PFSK-1 (cell line): Measurements from ENCODE around the gene TMEM207.

Source experiments
- FOXP2 ChIP-seq: optimal IDR thresholded peaks from 2 replicates; pipeline ENCODE3; 2011; ENCODE audit warnings: borderline replicate concordance, control low read depth, inconsistent platforms; ENCODE audit not compliant: insufficient read depth; ENCODE audit errors: extremely low read length, extremely low read depth
- POLR2AphosphoS5 ChIP-seq: IDR thresholded peaks from 2 replicates; pipeline ENCODE4 v1.6.1; 2012; ENCODE audit warnings: low read depth, mild to moderate bottlenecking, control low read depth, low read length, moderate library complexity
- SIN3A ChIP-seq: IDR thresholded peaks from 2 replicates; pipeline ENCODE4 v1.6.1; 2012; ENCODE audit warnings: mild to moderate bottlenecking, low read length, moderate library complexity, borderline replicate concordance; ENCODE audit not compliant: insufficient read depth
- TAF1 ChIP-seq: IDR thresholded peaks from 2 replicates; pipeline ENCODE4 v1.6.1; 2012; ENCODE audit warnings: low read length, control low read depth, borderline replicate concordance; ENCODE audit not compliant: insufficient read depth
- TF ChIP-seq, protein P1 (sequence below), 2 experiments: IDR thresholded peaks; 2 replicates each; pipeline versions ENCODE4 v1.6.1 to v1.8.0; 2011 to 2012; ENCODE audit warnings: low read depth in 2 of 2, low read length in 2 of 2, control low read depth in 1 of 2, inconsistent platforms in 1 of 2, mild to moderate bottlenecking in 1 of 2, moderate library complexity in 1 of 2; ENCODE audit not compliant: insufficient read depth in 1 of 2

The TMEM207 gene

GRCh38 chr3:190396001-190396400, 53.7 kb downstream of the TMEM207 start:
- TF ChIP-seq FOXP2 = no peak
- TF ChIP-seq POLR2AphosphoS5 = no peak
- TF ChIP-seq SIN3A = no peak
- TF ChIP-seq, protein P1, sequence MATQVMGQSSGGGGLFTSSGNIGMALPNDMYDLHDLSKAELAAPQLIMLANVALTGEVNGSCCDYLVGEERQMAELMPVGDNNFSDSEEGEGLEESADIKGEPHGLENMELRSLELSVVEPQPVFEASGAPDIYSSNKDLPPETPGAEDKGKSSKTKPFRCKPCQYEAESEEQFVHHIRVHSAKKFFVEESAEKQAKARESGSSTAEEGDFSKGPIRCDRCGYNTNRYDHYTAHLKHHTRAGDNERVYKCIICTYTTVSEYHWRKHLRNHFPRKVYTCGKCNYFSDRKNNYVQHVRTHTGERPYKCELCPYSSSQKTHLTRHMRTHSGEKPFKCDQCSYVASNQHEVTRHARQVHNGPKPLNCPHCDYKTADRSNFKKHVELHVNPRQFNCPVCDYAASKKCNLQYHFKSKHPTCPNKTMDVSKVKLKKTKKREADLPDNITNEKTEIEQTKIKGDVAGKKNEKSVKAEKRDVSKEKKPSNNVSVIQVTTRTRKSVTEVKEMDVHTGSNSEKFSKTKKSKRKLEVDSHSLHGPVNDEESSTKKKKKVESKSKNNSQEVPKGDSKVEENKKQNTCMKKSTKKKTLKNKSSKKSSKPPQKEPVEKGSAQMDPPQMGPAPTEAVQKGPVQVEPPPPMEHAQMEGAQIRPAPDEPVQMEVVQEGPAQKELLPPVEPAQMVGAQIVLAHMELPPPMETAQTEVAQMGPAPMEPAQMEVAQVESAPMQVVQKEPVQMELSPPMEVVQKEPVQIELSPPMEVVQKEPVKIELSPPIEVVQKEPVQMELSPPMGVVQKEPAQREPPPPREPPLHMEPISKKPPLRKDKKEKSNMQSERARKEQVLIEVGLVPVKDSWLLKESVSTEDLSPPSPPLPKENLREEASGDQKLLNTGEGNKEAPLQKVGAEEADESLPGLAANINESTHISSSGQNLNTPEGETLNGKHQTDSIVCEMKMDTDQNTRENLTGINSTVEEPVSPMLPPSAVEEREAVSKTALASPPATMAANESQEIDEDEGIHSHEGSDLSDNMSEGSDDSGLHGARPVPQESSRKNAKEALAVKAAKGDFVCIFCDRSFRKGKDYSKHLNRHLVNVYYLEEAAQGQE (IDR thresholded peaks at IDR 0.05; ENCODE audit: insufficient read depth in 1 of 2, low read depth in 2 of 2, low read length in 2 of 2) = no peak
- TF ChIP-seq TAF1 = no peak

DNA sequence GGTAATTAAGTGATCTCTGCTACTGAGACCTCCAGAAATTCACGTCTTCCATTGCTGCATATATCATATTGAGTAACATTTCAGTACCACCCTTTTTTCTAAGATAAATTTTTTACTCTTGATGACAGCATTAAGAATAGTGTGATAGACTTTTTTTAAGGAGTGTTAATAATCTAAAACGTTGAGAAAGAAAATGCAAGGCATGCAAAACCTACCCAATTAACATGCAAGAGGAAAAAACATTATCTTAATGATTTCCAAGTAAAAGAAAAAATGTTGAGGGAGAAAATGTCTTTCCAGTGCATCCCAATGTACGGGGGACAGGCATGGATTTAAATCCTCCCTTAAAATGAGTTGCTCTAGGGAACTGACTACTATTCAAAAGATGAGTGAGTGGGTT, 61.0 kb downstream of the TMEM207 start:
- TF ChIP-seq FOXP2 (no peak), TAF1 (no peak), SIN3A (no peak), POLR2AphosphoS5 (no peak)
- TF ChIP-seq, protein P1 (IDR thresholded peaks at IDR 0.05; ENCODE audit: insufficient read depth in 1 of 2, low read depth in 2 of 2, low read length in 2 of 2) = no peak

DNA sequence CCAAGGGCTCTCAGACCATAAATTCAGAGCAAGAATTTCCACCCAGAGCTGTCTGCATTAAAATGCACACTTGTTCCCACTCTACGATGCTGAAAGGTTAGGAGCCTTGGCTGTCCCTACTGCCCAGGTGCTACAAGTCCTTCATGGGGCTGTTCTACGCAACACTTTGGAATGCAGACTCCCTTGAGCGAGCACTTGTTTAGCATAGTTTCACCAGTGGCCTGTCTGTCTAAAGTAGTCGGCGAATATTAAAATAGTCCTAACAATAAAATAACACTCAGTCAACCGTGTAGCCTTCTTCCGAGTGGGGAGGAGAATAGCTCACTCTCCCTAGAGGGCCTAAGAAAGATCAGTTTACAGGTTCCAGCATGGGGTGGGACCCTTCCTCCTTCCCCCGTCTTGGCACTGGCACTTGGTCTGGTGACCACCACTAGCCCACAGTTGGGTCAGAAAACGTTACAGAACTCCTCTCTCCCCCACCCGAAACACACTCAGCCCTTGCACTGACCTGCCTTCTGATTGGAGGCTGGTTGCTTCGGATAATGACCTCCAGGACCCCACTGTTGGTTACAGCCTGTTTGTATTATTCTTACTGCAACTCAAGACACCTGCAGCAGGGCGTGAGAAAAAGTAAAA, 62.0 kb downstream of the TMEM207 start, which contains the start of gene CLDN16:
Gene CLDN16, plus strand, starts transcription at position 586 of the 636 bp plus-strand sequence. CDS start 167 bp downstream, outside the sequence.
- TF ChIP-seq POLR2AphosphoS5 (no peak), FOXP2 (no peak), TAF1 (no peak), SIN3A (no peak)
- TF ChIP-seq, protein P1 (IDR thresholded peaks at IDR 0.05; ENCODE audit: insufficient read depth in 1 of 2, low read depth in 2 of 2, low read length in 2 of 2) = no peak

- no peak for TF ChIP-seq SIN3A
- TF ChIP-seq FOXP2 = no peak
- TF ChIP-seq, protein P1 (IDR thresholded peaks at IDR 0.05; ENCODE audit: insufficient read depth in 1 of 2, low read depth in 2 of 2, low read length in 2 of 2) = no peak
- no peak for TF ChIP-seq TAF1
- no peak for TF ChIP-seq POLR2AphosphoS5
Observed at GRCh38 chr3:190385731-190386688, 63.7 kb downstream of the TMEM207 start.
